NB4 (cell line): ENCODE results near the gene NCCRP1.

Experiments
- MYC ChIP-seq: IDR thresholded peaks from 2 replicates; pipeline ENCODE4 v1.6.1; 2011; ENCODE audit warnings: low read depth, low read length
- TF ChIP-seq, protein P1 (sequence below): IDR thresholded peaks from one replicate; pipeline ENCODE4 v1.5.1; 2012; ENCODE audit warnings: low read depth, low read length

DNA sequence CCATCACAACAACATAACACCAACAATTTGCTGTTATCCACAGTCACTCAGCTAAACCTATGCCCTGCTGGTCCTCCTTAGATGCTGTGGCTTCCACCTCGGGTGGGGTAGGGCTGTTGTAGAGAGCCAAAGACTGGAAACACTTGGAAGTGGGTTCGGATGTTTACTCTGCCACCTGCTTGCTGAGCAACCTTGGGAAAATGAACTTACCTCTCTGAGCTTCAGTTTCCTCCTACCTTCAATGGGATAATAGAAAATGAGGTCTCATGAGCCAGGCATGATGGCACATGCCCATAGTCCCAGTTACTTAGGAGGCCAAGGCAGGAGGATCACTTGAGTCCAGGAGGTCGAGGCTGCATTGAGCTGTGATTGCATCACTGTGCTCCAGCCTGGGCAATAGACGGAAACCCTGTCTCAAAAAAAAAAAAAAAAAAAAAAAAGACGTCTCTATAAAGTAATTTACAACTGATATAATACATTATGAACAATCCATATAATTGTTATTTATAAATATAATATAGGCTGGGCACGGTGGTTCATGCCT lies 10.6 kb downstream of the NCCRP1 start:
- TF ChIP-seq, protein P1, sequence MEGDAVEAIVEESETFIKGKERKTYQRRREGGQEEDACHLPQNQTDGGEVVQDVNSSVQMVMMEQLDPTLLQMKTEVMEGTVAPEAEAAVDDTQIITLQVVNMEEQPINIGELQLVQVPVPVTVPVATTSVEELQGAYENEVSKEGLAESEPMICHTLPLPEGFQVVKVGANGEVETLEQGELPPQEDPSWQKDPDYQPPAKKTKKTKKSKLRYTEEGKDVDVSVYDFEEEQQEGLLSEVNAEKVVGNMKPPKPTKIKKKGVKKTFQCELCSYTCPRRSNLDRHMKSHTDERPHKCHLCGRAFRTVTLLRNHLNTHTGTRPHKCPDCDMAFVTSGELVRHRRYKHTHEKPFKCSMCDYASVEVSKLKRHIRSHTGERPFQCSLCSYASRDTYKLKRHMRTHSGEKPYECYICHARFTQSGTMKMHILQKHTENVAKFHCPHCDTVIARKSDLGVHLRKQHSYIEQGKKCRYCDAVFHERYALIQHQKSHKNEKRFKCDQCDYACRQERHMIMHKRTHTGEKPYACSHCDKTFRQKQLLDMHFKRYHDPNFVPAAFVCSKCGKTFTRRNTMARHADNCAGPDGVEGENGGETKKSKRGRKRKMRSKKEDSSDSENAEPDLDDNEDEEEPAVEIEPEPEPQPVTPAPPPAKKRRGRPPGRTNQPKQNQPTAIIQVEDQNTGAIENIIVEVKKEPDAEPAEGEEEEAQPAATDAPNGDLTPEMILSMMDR = no peak
- TF ChIP-seq MYC = no peak
